H9 (cell line): Measurements from ENCODE around the gene ARHGAP4. TPM values are rescaled to one million over a fixed set of nuclear protein-coding genes. Genes with fewer than 3 reads are reported as not detected.

Source experiments
- DNase-seq: peaks from one replicate; pipeline ENCODE4 v3.0.0-alpha.2; 2017
- H2AFZ ChIP-seq: one replicate; pipeline ENCODE4 v1.6.1; 2013; ENCODE audit warnings: mild to moderate bottlenecking, low read length, control low read depth, moderate library complexity
- H2AK5ac ChIP-seq: 2 replicates; pipeline ENCODE4 v1.6.1; 2013; ENCODE audit warnings: low read length, control low read depth, mixed read lengths; ENCODE audit not compliant: insufficient read length
- H2BK120ac ChIP-seq: one replicate; pipeline ENCODE4 v1.6.1; 2013; ENCODE audit warnings: low read depth, mild to moderate bottlenecking, low read length, control low read depth, inconsistent platforms; ENCODE audit not compliant: poor library complexity, severe bottlenecking
- H2BK12ac ChIP-seq: 2 replicates; pipeline ENCODE4 v1.6.1; 2013; ENCODE audit warnings: low read length, control low read depth, mixed read lengths, low read depth; ENCODE audit not compliant: insufficient read length
- H2BK15ac ChIP-seq: 2 replicates; pipeline ENCODE4 v1.6.1; 2013; ENCODE audit warnings: low read depth, low read length, control low read depth
- H2BK20ac ChIP-seq: one replicate; pipeline ENCODE4 v1.6.1; 2013; ENCODE audit warnings: low read depth, mild to moderate bottlenecking, low read length, control low read depth, inconsistent platforms; ENCODE audit not compliant: poor library complexity, severe bottlenecking
- H2BK5ac ChIP-seq: 2 replicates; pipeline ENCODE4 v1.6.1; 2013; ENCODE audit warnings: low read length, control low read depth, mixed read lengths; ENCODE audit not compliant: insufficient read length
- H3K14ac ChIP-seq: 2 replicates; pipeline ENCODE4 v1.6.1; 2013; ENCODE audit warnings: low read length, control low read depth; ENCODE audit not compliant: insufficient read depth
- H3K18ac ChIP-seq: 2 replicates; pipeline ENCODE4 v1.6.1; 2013; ENCODE audit warnings: low read depth, mild to moderate bottlenecking, mixed read lengths, low read length, control low read depth; ENCODE audit not compliant: insufficient read length
- H3K23ac ChIP-seq: 2 replicates; pipeline ENCODE4 v1.6.1; 2013; ENCODE audit warnings: low read length, control low read depth, mixed read lengths, low read depth; ENCODE audit not compliant: insufficient read length
- H3K23me2 ChIP-seq: 2 replicates; pipeline ENCODE4 v1.6.1; 2013; ENCODE audit warnings: low read depth, mild to moderate bottlenecking, mixed read lengths, low read length, control low read depth; ENCODE audit not compliant: insufficient read length, poor library complexity, severe bottlenecking
- H3K27ac ChIP-seq: 2 replicates; pipeline ENCODE4 v1.5.1; 2013; ENCODE audit warnings: low read length, control low read depth, mixed read lengths, low read depth; ENCODE audit not compliant: insufficient read length
- H3K27me3 ChIP-seq: 2 replicates; pipeline ENCODE4 v1.6.1; 2013; ENCODE audit warnings: low read length, control low read depth, inconsistent platforms; ENCODE audit not compliant: insufficient read depth
- H3K4ac ChIP-seq: 2 replicates; pipeline ENCODE4 v1.6.1; 2013; ENCODE audit warnings: low read depth, mild to moderate bottlenecking, control low read depth, inconsistent platforms, low read length, moderate library complexity
- H3K4me1 ChIP-seq: 2 replicates; pipeline ENCODE4 v1.6.1; 2013; ENCODE audit warnings: low read length, control low read depth, inconsistent platforms; ENCODE audit not compliant: insufficient read depth
- H3K4me2 ChIP-seq: 2 replicates; pipeline ENCODE4 v1.6.1; 2013; ENCODE audit warnings: low read length, control low read depth, mixed read lengths; ENCODE audit not compliant: insufficient read length, insufficient read depth
- H3K56ac ChIP-seq: 2 replicates; pipeline ENCODE4 v1.6.1; 2013; ENCODE audit warnings: low read depth, mild to moderate bottlenecking, mixed read lengths, low read length, control low read depth; ENCODE audit not compliant: insufficient read length
- H3K79me1 ChIP-seq: 2 replicates; pipeline ENCODE4 v1.6.1; 2013; ENCODE audit warnings: low read depth, mild to moderate bottlenecking, moderate library complexity, low read length, control low read depth, inconsistent platforms; ENCODE audit not compliant: insufficient read depth, poor library complexity, severe bottlenecking
- H3K79me2 ChIP-seq: 2 replicates; pipeline ENCODE4 v1.6.1; 2013; ENCODE audit warnings: low read length, control low read depth, inconsistent platforms; ENCODE audit not compliant: insufficient read depth
- H3K9ac ChIP-seq: 2 replicates; pipeline ENCODE4 v1.6.1; 2013; ENCODE audit warnings: low read length, control low read depth, mixed read lengths; ENCODE audit not compliant: insufficient read length; ENCODE audit errors: extremely low read depth
- H3K9me3 ChIP-seq: one replicate; pipeline ENCODE4 v1.6.1; 2013; ENCODE audit warnings: low read depth, low read length, inconsistent platforms; ENCODE audit not compliant: control insufficient read depth
- H3T11ph ChIP-seq: one replicate; pipeline ENCODE4 v1.6.1; 2013; ENCODE audit warnings: mild to moderate bottlenecking, low read length, control low read depth, inconsistent platforms
- H4K20me1 ChIP-seq: one replicate; pipeline ENCODE4 v1.6.1; 2013; ENCODE audit not compliant: control insufficient read depth, insufficient read length, insufficient read depth
- H4K5ac ChIP-seq: 2 replicates; pipeline ENCODE4 v1.6.1; 2013; ENCODE audit warnings: low read depth, mild to moderate bottlenecking, mixed read lengths, low read length, control low read depth; ENCODE audit not compliant: insufficient read length
- H4K8ac ChIP-seq: replicated peaks from 2 replicates; pipeline ENCODE4 v1.6.1; 2013; ENCODE audit warnings: low read length, control low read depth, mixed read lengths, low read depth; ENCODE audit not compliant: insufficient read length
- H4K91ac ChIP-seq: 2 replicates; pipeline ENCODE4 v1.6.1; 2013; ENCODE audit warnings: low read depth, mild to moderate bottlenecking, moderate library complexity, mixed read lengths, low read length, control low read depth; ENCODE audit not compliant: insufficient read length
- H3K27ac Mint-ChIP-seq, 3 experiments: 2 replicates in 2 of 3; 3 replicates in 1 of 3; pipeline ENCODE4 v1.8.0; 2020 to 2021; ENCODE audit warnings: mixed read lengths in 3 of 3, mild to moderate bottlenecking in 1 of 3, moderate library complexity in 1 of 3
- H3K27me3 Mint-ChIP-seq: 2 replicates; pipeline ENCODE4 v1.8.0; 2021; ENCODE audit warnings: low read depth, mild to moderate bottlenecking, moderate library complexity, mixed read lengths
- H3K36me3 Mint-ChIP-seq, 3 experiments: 2 replicates in 2 of 3; 3 replicates in 1 of 3; pipeline ENCODE4 v1.8.0; 2020 to 2021; ENCODE audit warnings: low read depth in 3 of 3, mixed read lengths in 3 of 3; ENCODE audit not compliant: insufficient read depth in 1 of 3
- H3K4me1 Mint-ChIP-seq, 2 experiments: 2 replicates each; pipeline ENCODE4 v1.8.0; 2020; ENCODE audit warnings: mixed read lengths in 2 of 2
- H3K4me3 Mint-ChIP-seq, 2 experiments: 2 replicates in 1 of 2; 3 replicates in 1 of 2; pipeline ENCODE4 v1.8.0; 2020 to 2021; ENCODE audit warnings: mild to moderate bottlenecking in 2 of 2, mixed read lengths in 2 of 2, moderate library complexity in 1 of 2
- H3K9me3 Mint-ChIP-seq, 2 experiments: 2 replicates in 1 of 2; 3 replicates in 1 of 2; pipeline ENCODE4 v1.8.0; 2020; ENCODE audit warnings: mild to moderate bottlenecking in 2 of 2, mixed read lengths in 2 of 2, moderate library complexity in 1 of 2
- WGBS: extraction: QIAGEN DNeasy Blood & Tissue Kit; methylation state at CpG from one replicate; pipeline ENCODE4 v1.1.7; 2013; ENCODE audit warnings: missing lambda C conversion rate, low lambda C conversion rate, mixed read lengths; ENCODE audit not compliant: insufficient read length; ENCODE audit errors: extremely low coverage; 5-methylcytosine and 5-hydroxymethylcytosine counted together
- total RNA-seq: library from RNA; stranded (reverse); gene quantifications from 2 replicates; pipeline ENCODE4 v1.2.1, GENCODE V29; 2021
- TF ChIP-seq, protein P1 (sequence below): fragments of 200-600 bp; sonication (generic); conservative IDR thresholded peaks from 3 replicates; pipeline ENCODE4 v1.8.0; 2021; ENCODE audit warnings: antibody characterized with exemption, mild to moderate bottlenecking

Gene ARHGAP4
- total RNA-seq, 1 experiment from 2014 or later, result 37.8 TPM

- Histone ChIP-seq H3K4me2 (no peak overlapping the region), H3K79me2 (no peaks in the 10 kb centered on the region), H4K91ac (no peak overlapping the region), H2BK15ac (no peak overlapping the region), H3T11ph (no peak overlapping the region), H3K9ac (no peak overlapping the region), H2AFZ (no peak overlapping the region), H3K14ac (no peak overlapping the region), H3K23ac (no peak overlapping the region), H4K20me1 (no peaks in the 10 kb centered on the region), H2AK5ac (no peak overlapping the region), H2BK120ac (no peak overlapping the region), H4K8ac (no peak overlapping the region), H3K79me1 (no peaks in the 10 kb centered on the region), H3K4ac (no peak overlapping the region), H4K5ac (no peak overlapping the region), H3K23me2 (no peaks in the 10 kb centered on the region), H2BK12ac (no peak overlapping the region), H3K9me3 (peaks cover 10% of the 10 kb centered on the region), H3K27ac (no peak overlapping the region), H3K18ac (no peak overlapping the region), H2BK20ac (no peak overlapping the region), H2BK5ac (no peak overlapping the region), H3K4me1 (no peaks in the 10 kb centered on the region), H3K56ac (no peak overlapping the region), H3K27me3 (no peaks in the 10 kb centered on the region)
- Mint-ChIP-seq H3K36me3 (peaks cover 0 to 8% (median 3%) of the 10 kb centered on the region in 3 experiments; a peak in 3 of 7 replicates), H3K4me1 (peaks cover 5 to 22% of the 10 kb centered on the region in 2 experiments), H3K4me3 (peak overlapping the region in 1 of 2 experiments; percentile 26; a peak in 1 of 5 replicates), H3K27me3 (peaks cover 4% of the 10 kb centered on the region; the same call in 1 of the 2 replicates), H3K27ac (peak overlapping the region in 1 of 3 experiments; percentile 56; a peak in 1 of 7 replicates), H3K9me3 (peaks cover 66% of the 10 kb centered on the region in 2 experiments)
- DNase-seq, result peak; percentile 22
- TF ChIP-seq, protein P1, sequence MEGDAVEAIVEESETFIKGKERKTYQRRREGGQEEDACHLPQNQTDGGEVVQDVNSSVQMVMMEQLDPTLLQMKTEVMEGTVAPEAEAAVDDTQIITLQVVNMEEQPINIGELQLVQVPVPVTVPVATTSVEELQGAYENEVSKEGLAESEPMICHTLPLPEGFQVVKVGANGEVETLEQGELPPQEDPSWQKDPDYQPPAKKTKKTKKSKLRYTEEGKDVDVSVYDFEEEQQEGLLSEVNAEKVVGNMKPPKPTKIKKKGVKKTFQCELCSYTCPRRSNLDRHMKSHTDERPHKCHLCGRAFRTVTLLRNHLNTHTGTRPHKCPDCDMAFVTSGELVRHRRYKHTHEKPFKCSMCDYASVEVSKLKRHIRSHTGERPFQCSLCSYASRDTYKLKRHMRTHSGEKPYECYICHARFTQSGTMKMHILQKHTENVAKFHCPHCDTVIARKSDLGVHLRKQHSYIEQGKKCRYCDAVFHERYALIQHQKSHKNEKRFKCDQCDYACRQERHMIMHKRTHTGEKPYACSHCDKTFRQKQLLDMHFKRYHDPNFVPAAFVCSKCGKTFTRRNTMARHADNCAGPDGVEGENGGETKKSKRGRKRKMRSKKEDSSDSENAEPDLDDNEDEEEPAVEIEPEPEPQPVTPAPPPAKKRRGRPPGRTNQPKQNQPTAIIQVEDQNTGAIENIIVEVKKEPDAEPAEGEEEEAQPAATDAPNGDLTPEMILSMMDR, result no peak
- no CpG with 5 or more reads among the region's 8 CpGs for WGBS
Measured at GRCh38 chrX:153901753-153902140, 24.3 kb downstream of the ARHGAP4 start.
